DOHH2 (cell line): Measurements from ENCODE around the gene HTT-AS.
A peak's percentile ranks its signal among the peaks of the same experiment; 100 is the strongest.

ENCODE experiments used
- H3F3A ChIP-seq: fragments of 200-600 bp; sonication (generic), shearing (Covaris generic); 2 replicates; pipeline ENCODE4 v1.6.0; 2016; ENCODE audit warnings: antibody characterized with exemption, mild to moderate bottlenecking; ENCODE audit not compliant: control insufficient read depth, insufficient read depth
- H3K27ac ChIP-seq: fragments of 200-600 bp; sonication (generic); 2 replicates; pipeline ENCODE4 v1.5.1; 2014; ENCODE audit warnings: low read depth, mild to moderate bottlenecking, low read length, moderate library complexity
- H3K27me3 ChIP-seq: fragments of 200-600 bp; sonication (generic); 2 replicates; pipeline ENCODE4 v1.6.1; 2014; ENCODE audit warnings: mild to moderate bottlenecking, low read length, mixed read lengths; ENCODE audit not compliant: control insufficient read depth
- H3K36me3 ChIP-seq: fragments of 200-600 bp; sonication (generic); 2 replicates; pipeline ENCODE4 v1.6.1; 2014; ENCODE audit warnings: mild to moderate bottlenecking, low read length, moderate library complexity, mixed read lengths; ENCODE audit not compliant: control insufficient read depth
- H3K4me1 ChIP-seq: fragments of 200-600 bp; sonication (generic); 2 replicates; pipeline ENCODE4 v1.6.1; 2014; ENCODE audit warnings: mild to moderate bottlenecking, low read length, mixed read lengths; ENCODE audit not compliant: control insufficient read depth
- H3K4me2 ChIP-seq: fragments of 200-600 bp; sonication (generic); 2 replicates; pipeline ENCODE4 v1.6.0; 2014; ENCODE audit warnings: mild to moderate bottlenecking, low read length, moderate library complexity
- H3K4me3 ChIP-seq: fragments of 200-600 bp; sonication (generic); 2 replicates; pipeline ENCODE4 v1.5.1; 2014; ENCODE audit warnings: mild to moderate bottlenecking, low read length, mixed read lengths
- H3K79me2 ChIP-seq: fragments of 200-600 bp; sonication (generic); 2 replicates; pipeline ENCODE4 v1.6.1; 2014; ENCODE audit warnings: mild to moderate bottlenecking, low read length, mixed read lengths; ENCODE audit not compliant: control insufficient read depth
- H3K9me2 ChIP-seq: fragments of 200-600 bp; sonication (generic); replicated peaks from 2 replicates; pipeline ENCODE4 v1.6.1; 2014; ENCODE audit warnings: mild to moderate bottlenecking, low read length, mixed read lengths; ENCODE audit not compliant: control insufficient read depth
- H3K9me3 ChIP-seq: fragments of 200-600 bp; sonication (generic); 2 replicates; pipeline ENCODE4 v1.6.1; 2014; ENCODE audit warnings: antibody characterized with exemption, low read length, mixed read lengths; ENCODE audit not compliant: control insufficient read depth, insufficient read depth
- H4K20me1 ChIP-seq: fragments of 200-600 bp; sonication (generic); 2 replicates; pipeline ENCODE4 v1.6.0; 2014; ENCODE audit warnings: low read depth, mild to moderate bottlenecking, antibody characterized with exemption, low read length, moderate library complexity; ENCODE audit not compliant: control insufficient read depth, insufficient read depth
- EZH2phosphoT487 ChIP-seq: fragments of 200-600 bp; sonication (generic); IDR thresholded peaks from 2 replicates; pipeline ENCODE4 v1.6.1; 2017; ENCODE audit warnings: borderline replicate concordance, mild to moderate bottlenecking, antibody characterized with exemption, low read length, moderate library complexity, mixed read lengths
- TF ChIP-seq, protein P1 (sequence below): fragments of 200-600 bp; sonication (generic); IDR thresholded peaks from one replicate; pipeline ENCODE4 v1.5.1; 2014; ENCODE audit warnings: antibody characterized with exemption, mild to moderate bottlenecking, low read depth, low read length; ENCODE audit not compliant: poor library complexity, severe bottlenecking

The HTT-AS gene

DNA sequence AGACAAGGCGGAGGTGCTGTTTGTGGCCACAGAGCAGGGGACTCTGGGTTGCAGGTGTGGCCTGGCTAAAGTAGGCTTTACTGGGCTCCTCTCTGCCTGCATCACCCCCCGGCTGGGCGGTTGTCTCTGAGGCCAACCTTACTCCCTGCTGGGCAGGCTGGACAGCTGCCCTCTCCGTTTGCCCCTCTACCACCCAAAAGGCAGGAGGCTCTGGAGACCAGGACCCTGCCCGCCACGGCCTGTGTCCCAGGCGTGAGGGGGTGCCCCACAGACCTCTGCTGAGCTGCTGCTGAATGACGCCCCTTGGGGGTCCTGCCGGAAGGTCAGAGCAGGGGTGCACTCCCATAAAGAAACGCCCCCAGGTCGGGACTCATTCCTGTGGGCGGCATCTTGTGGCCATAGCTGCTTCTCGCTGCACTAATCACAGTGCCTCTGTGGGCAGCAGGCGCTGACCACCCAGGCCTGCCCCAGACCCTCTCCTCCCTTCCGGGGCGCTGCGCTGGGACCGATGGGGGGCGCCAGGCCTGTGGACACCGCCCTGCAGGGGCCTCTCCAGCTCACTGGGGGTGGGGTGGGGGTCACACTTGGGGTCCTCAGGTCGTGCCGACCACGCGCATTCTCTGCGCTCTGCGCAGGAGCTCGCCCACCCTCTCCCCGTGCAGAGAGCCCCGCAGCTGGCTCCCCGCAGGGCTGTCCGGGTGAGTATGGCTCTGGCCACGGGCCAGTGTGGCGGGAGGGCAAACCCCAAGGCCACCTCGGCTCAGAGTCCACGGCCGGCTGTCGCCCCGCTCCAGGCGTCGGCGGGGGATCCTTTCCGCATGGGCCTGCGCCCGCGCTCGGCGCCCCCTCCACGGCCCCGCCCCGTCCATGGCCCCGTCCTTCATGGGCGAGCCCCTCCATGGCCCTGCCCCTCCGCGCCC lies 920 bp downstream of the HTT-AS start:
- H3K4me1 ChIP-seq = peaks cover 28% of the 10 kb centered on the region
- peak overlapping the region; percentile 75 for H3K4me3 ChIP-seq
- H3K9me3 ChIP-seq = no peaks in the 10 kb centered on the region
- H3K9me2 ChIP-seq = no peaks in the 10 kb centered on the region
- peaks cover 4% of the 10 kb centered on the region; the same call in 1 of the 2 replicates for H4K20me1 ChIP-seq
- TF ChIP-seq, protein P1, sequence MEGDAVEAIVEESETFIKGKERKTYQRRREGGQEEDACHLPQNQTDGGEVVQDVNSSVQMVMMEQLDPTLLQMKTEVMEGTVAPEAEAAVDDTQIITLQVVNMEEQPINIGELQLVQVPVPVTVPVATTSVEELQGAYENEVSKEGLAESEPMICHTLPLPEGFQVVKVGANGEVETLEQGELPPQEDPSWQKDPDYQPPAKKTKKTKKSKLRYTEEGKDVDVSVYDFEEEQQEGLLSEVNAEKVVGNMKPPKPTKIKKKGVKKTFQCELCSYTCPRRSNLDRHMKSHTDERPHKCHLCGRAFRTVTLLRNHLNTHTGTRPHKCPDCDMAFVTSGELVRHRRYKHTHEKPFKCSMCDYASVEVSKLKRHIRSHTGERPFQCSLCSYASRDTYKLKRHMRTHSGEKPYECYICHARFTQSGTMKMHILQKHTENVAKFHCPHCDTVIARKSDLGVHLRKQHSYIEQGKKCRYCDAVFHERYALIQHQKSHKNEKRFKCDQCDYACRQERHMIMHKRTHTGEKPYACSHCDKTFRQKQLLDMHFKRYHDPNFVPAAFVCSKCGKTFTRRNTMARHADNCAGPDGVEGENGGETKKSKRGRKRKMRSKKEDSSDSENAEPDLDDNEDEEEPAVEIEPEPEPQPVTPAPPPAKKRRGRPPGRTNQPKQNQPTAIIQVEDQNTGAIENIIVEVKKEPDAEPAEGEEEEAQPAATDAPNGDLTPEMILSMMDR = peak; percentile 29
- no peak for TF ChIP-seq EZH2phosphoT487
- H3K4me2 ChIP-seq = peak overlapping the region; percentile 87
- H3K36me3 ChIP-seq = peaks cover 4% of the 10 kb centered on the region; the same call in 1 of the 2 replicates
- no peak overlapping the region for H3K27ac ChIP-seq
- H3K79me2 ChIP-seq = peaks cover 37% of the 10 kb centered on the region
- no peaks in the 10 kb centered on the region for H3K27me3 ChIP-seq
- H3F3A ChIP-seq = peaks cover 25% of the 10 kb centered on the region

DNA sequence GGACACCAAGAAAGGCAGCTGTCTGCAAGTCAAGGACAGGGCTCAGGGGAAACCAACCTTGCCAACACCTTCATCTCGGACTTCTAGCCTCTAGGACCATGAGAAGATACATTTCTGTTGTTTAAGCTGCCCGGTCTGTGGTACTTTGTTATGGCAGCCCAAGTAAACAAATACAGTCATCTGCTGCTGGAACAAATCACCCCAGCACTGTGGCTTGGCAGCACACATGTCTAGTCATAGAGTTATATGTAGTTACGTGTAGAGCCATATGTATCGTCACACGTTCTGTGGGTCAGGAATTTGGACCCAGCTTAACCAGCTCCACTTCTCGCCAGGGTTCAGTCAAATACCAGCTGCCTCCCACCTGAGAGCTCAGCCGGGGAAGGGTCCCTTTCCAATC lies 2.5 kb downstream of the HTT-AS start:
- Histone ChIP-seq H3K4me1 (peaks cover 12% of the 10 kb centered on the region), H3K27ac (no peak overlapping the region), H3K9me3 (no peaks in the 10 kb centered on the region), H3K79me2 (peaks cover 22% of the 10 kb centered on the region), H3K36me3 (peaks cover 4% of the 10 kb centered on the region; the same call in 1 of the 2 replicates), H3K4me2 (no peak overlapping the region), H3K9me2 (no peaks in the 10 kb centered on the region), H4K20me1 (peaks cover 4% of the 10 kb centered on the region; the same call in 1 of the 2 replicates), H3K4me3 (no peak overlapping the region), H3F3A (peaks cover 10% of the 10 kb centered on the region), H3K27me3 (no peaks in the 10 kb centered on the region)
- TF ChIP-seq, protein P1 = no peak
- TF ChIP-seq EZH2phosphoT487 = no peak

DNA sequence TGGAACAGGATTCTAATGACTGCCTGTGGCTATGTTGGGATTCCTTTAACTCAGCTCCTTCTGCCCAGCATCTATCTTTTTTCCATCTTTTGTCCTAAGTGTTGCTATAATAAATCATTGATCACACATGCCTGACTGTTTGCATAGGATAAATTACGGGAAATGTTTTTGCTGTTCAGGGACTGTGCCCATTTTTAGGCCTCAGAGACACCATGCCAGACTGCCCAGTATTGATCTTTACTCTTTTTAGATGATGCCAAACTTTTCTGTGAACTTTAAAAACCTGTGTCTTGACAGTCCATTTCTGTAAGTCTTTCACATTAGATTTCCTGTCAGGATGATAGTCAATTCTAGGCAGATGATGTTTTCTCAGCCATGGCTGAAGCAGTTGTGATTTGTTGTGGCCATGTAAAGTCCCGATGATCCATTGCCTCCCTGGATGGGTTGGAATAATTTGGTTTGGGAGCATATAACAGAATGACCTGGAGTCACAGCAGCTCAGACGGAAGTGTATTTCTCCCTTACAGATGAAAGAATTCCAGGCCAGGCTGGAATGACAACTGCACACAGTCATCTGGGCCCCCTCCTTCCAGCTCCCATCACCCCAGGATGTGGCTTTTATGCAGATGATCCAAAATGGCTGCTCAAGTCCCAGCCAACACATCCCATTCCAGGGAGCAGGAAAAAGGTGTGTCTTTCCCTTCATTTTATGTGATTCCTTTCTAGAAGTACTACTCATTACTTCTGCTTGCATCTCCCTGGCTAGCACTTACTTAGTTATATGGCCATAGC lies 3.4 kb downstream of the HTT-AS start:
- Histone ChIP-seq H3K27me3 (no peaks in the 10 kb centered on the region), H3K36me3 (peaks cover 4% of the 10 kb centered on the region; the same call in 1 of the 2 replicates), H3K27ac (no peak overlapping the region), H3K4me2 (no peak overlapping the region), H3K4me3 (no peak overlapping the region), H3F3A (peaks cover 3% of the 10 kb centered on the region), H3K79me2 (peaks cover 13% of the 10 kb centered on the region), H3K9me2 (no peaks in the 10 kb centered on the region), H3K9me3 (no peaks in the 10 kb centered on the region), H4K20me1 (peaks cover 4% of the 10 kb centered on the region; the same call in 1 of the 2 replicates), H3K4me1 (peaks cover 8% of the 10 kb centered on the region)
- no peak for TF ChIP-seq EZH2phosphoT487
- TF ChIP-seq, protein P1 = no peak
